BLaER1 (cell line): ENCODE measurements around the gene CHCHD3.
"Not testable (repeated sequence)": the region's sequence is repeated elsewhere in the genome, so short reads cannot be mapped to it uniquely, and the experiment has no call there.

Source experiments
- H3K27ac ChIP-seq: shearing (Covaris generic); formaldehyde crosslinking; 2 replicates; pipeline ENCODE4 v1.8.1; 2022
- H3K27me3 ChIP-seq: shearing (Covaris generic); formaldehyde crosslinking; 2 replicates; pipeline ENCODE4 v1.8.1; 2022
- H3K36me3 ChIP-seq: shearing (Covaris generic); formaldehyde crosslinking; 2 replicates; pipeline ENCODE4 v1.8.1; 2022
- H3K4me1 ChIP-seq: shearing (Covaris generic); formaldehyde crosslinking; 2 replicates; pipeline ENCODE4 v1.8.1; 2022
- H3K4me2 ChIP-seq: shearing (Covaris generic); formaldehyde crosslinking; 2 replicates; pipeline ENCODE4 v1.8.1; 2022
- H3K4me3 ChIP-seq: shearing (Covaris generic); formaldehyde crosslinking; 2 replicates; pipeline ENCODE4 v1.8.1; 2022
- H3K9ac ChIP-seq: shearing (Covaris generic); formaldehyde crosslinking; 2 replicates; pipeline ENCODE4 v1.8.1; 2022
- H3K9me3 ChIP-seq: shearing (Covaris generic); formaldehyde crosslinking; 2 replicates; pipeline ENCODE4 v1.8.1; 2022
- H4K20me1 ChIP-seq: shearing (Covaris generic); formaldehyde crosslinking; 2 replicates; pipeline ENCODE4 v1.8.1; 2022
- Cebpa-rat ChIP-seq: shearing (Covaris generic); IDR thresholded peaks from 2 replicates; pipeline ENCODE4 v1.8.1; 2022

CHCHD3 gene

DNA sequence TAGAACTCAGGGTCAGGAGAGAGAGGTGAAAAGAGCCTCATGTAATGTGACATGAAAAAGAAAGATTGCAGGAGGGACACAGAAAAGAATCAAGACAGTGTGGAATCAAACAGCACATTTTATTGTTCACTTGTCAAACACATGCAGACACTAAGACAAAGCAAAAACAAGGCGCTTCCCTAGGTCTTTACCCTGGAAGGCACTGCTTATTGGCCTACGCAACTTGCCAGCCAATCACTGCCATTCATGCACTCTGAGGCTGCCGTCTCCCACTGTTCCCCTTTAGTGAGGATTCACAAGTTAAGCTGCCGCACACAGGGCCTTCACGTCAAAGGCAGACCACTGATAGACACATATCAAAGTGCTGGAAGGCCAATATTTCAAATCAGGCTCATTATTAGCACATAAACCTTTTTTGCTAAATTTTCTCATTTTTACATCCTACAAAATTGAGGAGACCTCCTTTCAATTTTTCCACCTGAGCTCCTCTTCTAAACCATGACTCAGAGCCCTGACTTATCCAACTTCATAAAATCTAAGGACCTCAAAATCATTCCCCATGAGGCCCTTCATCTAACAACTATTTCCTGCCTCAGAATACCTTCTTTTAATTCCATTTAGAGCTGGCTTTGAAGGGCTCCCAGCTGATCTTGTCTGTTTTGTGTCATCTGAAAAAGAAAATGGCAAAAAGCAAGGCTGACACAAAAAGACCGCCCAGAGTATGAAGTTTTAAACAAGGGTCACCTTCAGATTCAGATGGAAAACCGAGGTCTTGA, 149.4 kb downstream of the CHCHD3 start:
- Histone ChIP-seq H3K27ac (no peak overlapping the region), H3K4me2 (peak overlapping the region; percentile 20; the same call in 1 of the 2 replicates), H4K20me1 (no peaks in the 10 kb centered on the region), H3K27me3 (no peaks in the 10 kb centered on the region), H3K4me1 (peaks cover 12% of the 10 kb centered on the region; the same call in 1 of the 2 replicates), H3K9ac (no peak overlapping the region), H3K9me3 (peaks cover 8% of the 10 kb centered on the region), H3K4me3 (no peak overlapping the region), H3K36me3 (peaks cover 21% of the 10 kb centered on the region)
- no peak for TF ChIP-seq Cebpa-rat

DNA sequence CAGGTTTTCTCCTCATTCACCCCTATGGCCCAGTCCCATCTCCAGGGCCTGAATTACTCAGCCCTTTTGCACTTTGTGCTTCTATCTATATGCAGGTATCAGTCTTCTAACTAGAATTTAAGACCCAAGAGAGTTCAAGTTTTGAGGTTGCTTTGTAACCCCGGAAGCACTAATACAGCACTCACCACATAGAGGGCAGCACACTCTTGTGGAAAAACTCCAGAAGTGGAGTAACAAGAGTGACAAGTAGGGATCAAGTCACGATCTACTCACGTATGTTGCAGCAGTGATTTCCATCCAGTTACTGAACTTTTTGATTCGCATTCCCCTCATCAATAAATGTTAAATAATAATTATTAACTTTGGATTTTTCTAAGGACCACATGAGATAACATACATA, 151.0 kb downstream of the CHCHD3 start:
- Histone ChIP-seq H4K20me1 (no peaks in the 10 kb centered on the region), H3K27ac (no peak overlapping the region), H3K4me2 (no peak overlapping the region), H3K9me3 (peaks cover 4% of the 10 kb centered on the region), H3K9ac (no peak overlapping the region), H3K27me3 (no peaks in the 10 kb centered on the region), H3K36me3 (peaks cover 29% of the 10 kb centered on the region), H3K4me1 (peaks cover 12% of the 10 kb centered on the region; the same call in 1 of the 2 replicates), H3K4me3 (no peak overlapping the region)
- TF ChIP-seq Cebpa-rat = no peak

- not testable (repeated sequence) for H4K20me1 ChIP-seq, H3K9ac ChIP-seq, H3K27me3 ChIP-seq, H3K4me2 ChIP-seq, H3K4me3 ChIP-seq, H3K27ac ChIP-seq, H3K9me3 ChIP-seq
- peaks cover 29% of the 10 kb centered on the region for H3K36me3 ChIP-seq
- peaks cover 12% of the 10 kb centered on the region; the same call in 1 of the 2 replicates for H3K4me1 ChIP-seq
Measured at GRCh38 chr7:132929944-132930343, 151.9 kb downstream of the CHCHD3 start.

GRCh38 chr7:132919771-132920170, 162.1 kb downstream of the CHCHD3 start:
- no peaks in the 10 kb centered on the region for H3K9me3 ChIP-seq
- TF ChIP-seq Cebpa-rat = no peak

GRCh38 chr7:132915647-132916046, 166.2 kb downstream of the CHCHD3 start:
- TF ChIP-seq Cebpa-rat = no peak
- H3K4me2 ChIP-seq = no peak overlapping the region
- no peaks in the 10 kb centered on the region for H3K4me1 ChIP-seq
- H3K27ac ChIP-seq = no peak overlapping the region
- no peaks in the 10 kb centered on the region for H4K20me1 ChIP-seq
- H3K36me3 ChIP-seq = peaks cover 36% of the 10 kb centered on the region
- no peak overlapping the region for H3K4me3 ChIP-seq
- H3K9me3 ChIP-seq = no peaks in the 10 kb centered on the region; the same call in 1 of the 2 replicates
- no peaks in the 10 kb centered on the region for H3K27me3 ChIP-seq
- H3K9ac ChIP-seq = no peak overlapping the region

More at GRCh38 chr7:132919771-132920170, 162.1 kb downstream of the CHCHD3 start:
- Histone ChIP-seq H3K4me1 (no peaks in the 10 kb centered on the region), H3K4me3 (no peak overlapping the region), H3K9ac (no peak overlapping the region), H3K4me2 (no peak overlapping the region), H3K27me3 (no peaks in the 10 kb centered on the region), H3K36me3 (peaks cover 6% of the 10 kb centered on the region), H3K27ac (no peak overlapping the region), H4K20me1 (no peaks in the 10 kb centered on the region)

DNA sequence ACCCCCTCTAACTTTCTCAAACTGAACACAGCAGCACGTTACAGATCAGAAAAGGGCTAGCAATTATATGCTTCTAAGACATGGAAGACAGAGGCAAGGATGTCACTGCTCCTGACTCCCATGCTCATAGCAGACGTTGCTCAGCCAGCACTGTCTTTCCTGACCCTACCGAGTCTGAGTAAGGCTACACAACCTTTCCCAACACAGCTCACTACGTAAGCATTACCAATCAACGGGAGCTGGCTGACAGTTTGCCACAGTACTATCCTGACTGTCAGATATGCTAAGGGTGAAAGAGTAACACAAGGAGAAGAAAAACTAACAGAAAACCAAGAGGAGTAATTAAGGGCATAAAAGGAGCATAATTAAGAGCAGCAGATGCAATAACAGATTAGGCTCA, 171.2 kb downstream of the CHCHD3 start:
- H3K27me3 ChIP-seq = no peaks in the 10 kb centered on the region
- 0 out of 2 replicates have a peak, but pooled peaks cover 7% of the 10 kb centered on the region for H4K20me1 ChIP-seq
- H3K9me3 ChIP-seq = no peaks in the 10 kb centered on the region; the same call in 1 of the 2 replicates
- H3K4me2 ChIP-seq = no peak overlapping the region
- no peak overlapping the region for H3K27ac ChIP-seq
- H3K4me3 ChIP-seq = no peak overlapping the region
- H3K4me1 ChIP-seq = no peaks in the 10 kb centered on the region
- no peak for TF ChIP-seq Cebpa-rat
- peaks cover 52% of the 10 kb centered on the region for H3K36me3 ChIP-seq
- H3K9ac ChIP-seq = no peak overlapping the region

GRCh38 chr7:132907380-132907940, 174.4 kb downstream of the CHCHD3 start:
- H3K27me3 ChIP-seq = no peaks in the 10 kb centered on the region
- H3K4me1 ChIP-seq = no peaks in the 10 kb centered on the region
- H3K36me3 ChIP-seq = peaks cover 50% of the 10 kb centered on the region
- peaks cover 16% of the 10 kb centered on the region for H3K9me3 ChIP-seq
- no peak overlapping the region for H3K27ac ChIP-seq
- H3K4me3 ChIP-seq = no peak overlapping the region
- no peak overlapping the region for H3K9ac ChIP-seq
- 0 out of 2 replicates have a peak, but pooled peaks cover 7% of the 10 kb centered on the region for H4K20me1 ChIP-seq
- H3K4me2 ChIP-seq = no peak overlapping the region
- no peak for TF ChIP-seq Cebpa-rat

DNA sequence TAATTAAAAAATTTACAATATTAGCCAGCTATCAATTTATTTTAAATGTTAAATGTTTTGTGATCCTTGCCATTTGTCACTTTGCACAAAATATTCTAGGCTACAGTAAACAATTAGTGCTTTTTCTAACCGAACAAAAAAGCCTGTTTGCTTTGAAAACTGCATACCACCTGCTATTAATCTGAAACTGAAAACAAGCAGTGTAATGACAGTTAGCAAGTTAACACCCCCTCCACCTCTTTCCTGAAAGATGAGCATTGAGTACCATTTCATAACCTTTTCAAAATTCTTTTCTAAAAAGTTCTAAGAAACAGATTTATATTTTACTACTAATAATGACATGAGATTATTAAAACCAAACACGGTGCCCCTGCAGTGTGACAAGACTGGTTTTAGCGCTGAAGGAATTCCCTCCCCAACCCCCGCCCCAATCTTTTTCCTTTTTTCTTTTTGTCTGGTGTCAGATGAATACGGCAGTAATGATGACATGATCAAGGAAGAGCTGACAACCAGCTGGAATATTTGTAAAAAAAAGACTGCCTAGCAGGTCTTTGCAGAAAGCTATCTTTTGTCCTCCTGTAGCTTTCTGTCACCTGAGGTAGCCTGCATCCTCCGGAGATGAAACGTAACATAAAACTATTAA, 175.6 kb downstream of the CHCHD3 start:
- Histone ChIP-seq H3K27me3 (no peaks in the 10 kb centered on the region), H3K4me1 (no peaks in the 10 kb centered on the region), H4K20me1 (0 out of 2 replicates have a peak, but pooled peaks cover 7% of the 10 kb centered on the region), H3K9me3 (peaks cover 16% of the 10 kb centered on the region), H3K4me3 (no peak overlapping the region), H3K9ac (no peak overlapping the region), H3K36me3 (peaks cover 42% of the 10 kb centered on the region), H3K27ac (no peak overlapping the region), H3K4me2 (no peak overlapping the region)
- no peak for TF ChIP-seq Cebpa-rat

GRCh38 chr7:132905136-132905535, 176.8 kb downstream of the CHCHD3 start:
- H3K27me3 ChIP-seq, H4K20me1 ChIP-seq, H3K4me3 ChIP-seq, H3K27ac ChIP-seq, H3K4me2 ChIP-seq, H3K4me1 ChIP-seq, H3K9ac ChIP-seq: not testable (repeated sequence)
- Histone ChIP-seq H3K36me3 (peaks cover 41% of the 10 kb centered on the region), H3K9me3 (peaks cover 16% of the 10 kb centered on the region)

GRCh38 chr7:132904209-132904608, 177.7 kb downstream of the CHCHD3 start:
- peaks cover 16% of the 10 kb centered on the region for H3K9me3 ChIP-seq
- no peak for TF ChIP-seq Cebpa-rat
- no peak overlapping the region for H3K4me3 ChIP-seq
- H3K4me1 ChIP-seq = no peaks in the 10 kb centered on the region
- H3K4me2 ChIP-seq = no peak overlapping the region
- H3K36me3 ChIP-seq = peaks cover 33% of the 10 kb centered on the region
- H4K20me1 ChIP-seq = 0 out of 2 replicates have a peak, but pooled peaks cover under 1% of the 10 kb centered on the region
- no peak overlapping the region for H3K27ac ChIP-seq
- H3K27me3 ChIP-seq = no peaks in the 10 kb centered on the region
- H3K9ac ChIP-seq = no peak overlapping the region

GRCh38 chr7:132902294-132902693, 179.6 kb downstream of the CHCHD3 start:
- Histone ChIP-seq H3K36me3 (peaks cover 42% of the 10 kb centered on the region), H3K9me3 (peaks cover 23% of the 10 kb centered on the region)
- not testable (repeated sequence) for H3K9ac ChIP-seq, H3K27me3 ChIP-seq, H3K4me2 ChIP-seq, H3K4me1 ChIP-seq, H3K27ac ChIP-seq, H3K4me3 ChIP-seq, H4K20me1 ChIP-seq
